Upper lobe of left lung (tissue), 4 donors: ENCODE data around the gene NCAPD2.

Source experiments
- CTCF ChIP-seq, 6 experiments: fragments of 450-650 bp in 4 of 6; fragments of 200-600 bp in 2 of 6; sonication (generic) in 2 of 6; IDR thresholded peaks; one replicate each; pipeline ENCODE4 v1.5.1; 2016 to 2019; ENCODE audit warnings: antibody characterized with exemption in 6 of 6
- EP300 ChIP-seq, 4 donors: sonication (generic); formaldehyde crosslinking; IDR thresholded peaks; one replicate each; pipeline ENCODE4 v1.5.1; 2017; ENCODE audit warnings: antibody characterized with exemption in 4 of 4, control low read depth in 2 of 4
- POLR2A ChIP-seq, 4 donors: fragments of 450-650 bp; IDR thresholded peaks; one replicate each; pipeline ENCODE4 v1.5.1; 2016 to 2017; ENCODE audit warnings: antibody characterized with exemption in 4 of 4, mild to moderate bottlenecking in 2 of 4
- POLR2AphosphoS5 ChIP-seq, 2 donors: sonication (generic); formaldehyde crosslinking; IDR thresholded peaks; one replicate each; pipeline ENCODE4 v1.5.1; 2017; ENCODE audit warnings: antibody characterized with exemption in 2 of 2

- TF ChIP-seq CTCF (IDR thresholded peaks at IDR 0.05) = no peak
- no peak for TF ChIP-seq EP300 (IDR thresholded peaks at IDR 0.05)
- no peak for TF ChIP-seq POLR2A (IDR thresholded peaks at IDR 0.05)
- no peak for TF ChIP-seq POLR2AphosphoS5 (IDR thresholded peaks at IDR 0.05)
Observed at GRCh38 chr12:6560501-6561205, 66.8 kb downstream of the NCAPD2 start.
